ENCODE data around the gene SPECC1.
"Not testable (repeated sequence)": the region's sequence is repeated elsewhere in the genome, so short reads cannot be mapped to it uniquely, and the experiment has no call there.

Gene SPECC1, protein sequence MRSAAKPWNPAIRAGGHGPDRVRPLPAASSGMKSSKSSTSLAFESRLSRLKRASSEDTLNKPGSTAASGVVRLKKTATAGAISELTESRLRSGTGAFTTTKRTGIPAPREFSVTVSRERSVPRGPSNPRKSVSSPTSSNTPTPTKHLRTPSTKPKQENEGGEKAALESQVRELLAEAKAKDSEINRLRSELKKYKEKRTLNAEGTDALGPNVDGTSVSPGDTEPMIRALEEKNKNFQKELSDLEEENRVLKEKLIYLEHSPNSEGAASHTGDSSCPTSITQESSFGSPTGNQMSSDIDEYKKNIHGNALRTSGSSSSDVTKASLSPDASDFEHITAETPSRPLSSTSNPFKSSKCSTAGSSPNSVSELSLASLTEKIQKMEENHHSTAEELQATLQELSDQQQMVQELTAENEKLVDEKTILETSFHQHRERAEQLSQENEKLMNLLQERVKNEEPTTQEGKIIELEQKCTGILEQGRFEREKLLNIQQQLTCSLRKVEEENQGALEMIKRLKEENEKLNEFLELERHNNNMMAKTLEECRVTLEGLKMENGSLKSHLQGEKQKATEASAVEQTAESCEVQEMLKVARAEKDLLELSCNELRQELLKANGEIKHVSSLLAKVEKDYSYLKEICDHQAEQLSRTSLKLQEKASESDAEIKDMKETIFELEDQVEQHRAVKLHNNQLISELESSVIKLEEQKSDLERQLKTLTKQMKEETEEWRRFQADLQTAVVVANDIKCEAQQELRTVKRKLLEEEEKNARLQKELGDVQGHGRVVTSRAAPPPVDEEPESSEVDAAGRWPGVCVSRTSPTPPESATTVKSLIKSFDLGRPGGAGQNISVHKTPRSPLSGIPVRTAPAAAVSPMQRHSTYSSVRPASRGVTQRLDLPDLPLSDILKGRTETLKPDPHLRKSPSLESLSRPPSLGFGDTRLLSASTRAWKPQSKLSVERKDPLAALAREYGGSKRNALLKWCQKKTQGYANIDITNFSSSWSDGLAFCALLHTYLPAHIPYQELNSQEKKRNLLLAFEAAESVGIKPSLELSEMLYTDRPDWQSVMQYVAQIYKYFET

DNA sequence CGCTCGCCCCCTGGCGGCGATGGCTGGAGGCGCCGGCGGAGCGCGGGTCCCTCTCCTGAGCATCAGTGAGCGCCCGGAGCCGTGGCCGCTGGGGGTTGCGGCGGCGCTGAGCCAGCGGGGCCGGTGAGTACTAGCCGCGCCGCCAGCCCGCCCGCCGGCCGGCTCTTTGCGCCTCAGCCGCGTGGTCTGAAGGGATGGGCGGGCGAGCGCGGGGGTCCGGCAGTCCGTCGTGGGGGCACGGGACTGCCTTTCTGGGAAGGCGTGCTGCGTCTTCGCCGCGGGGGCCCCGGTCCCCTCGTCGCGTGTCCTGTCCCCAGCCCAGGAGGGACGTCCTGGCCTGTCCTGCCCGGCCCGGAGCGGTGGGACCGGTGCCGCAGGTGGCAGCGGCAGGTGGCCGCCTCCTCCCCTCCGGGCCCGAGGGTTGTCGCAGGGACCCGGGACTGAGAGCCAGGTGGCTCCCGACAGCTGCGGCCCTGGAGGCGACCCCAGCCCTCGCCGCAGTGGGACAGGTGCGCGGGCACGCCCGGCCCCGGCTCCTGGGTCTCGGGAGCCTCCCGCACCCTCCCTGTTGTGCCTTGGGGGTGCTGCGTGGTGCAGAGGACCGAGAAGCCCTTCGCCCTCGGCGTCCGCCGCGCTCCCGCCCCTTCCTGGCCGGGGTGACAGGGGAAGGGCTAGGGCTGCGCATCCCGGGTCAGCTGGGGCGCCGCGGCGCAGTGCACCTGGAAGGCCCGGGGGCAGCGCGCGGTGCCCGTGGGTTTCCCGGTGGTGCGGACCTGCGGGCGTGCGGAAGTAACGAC is at the start of gene SPECC1:
Gene SPECC1, plus strand, starts transcription at position 58 of the 797 bp plus-strand sequence. CDS start 87,293 bp downstream, outside the sequence.
- peak; percentile 84 to 91 for DNase-seq
- no peaks in the 10 kb centered on the region for H3K27me3 ChIP-seq
- peak within 1 kb of the TSS; percentile 87 to 94 for H3K27ac ChIP-seq
- no peaks in the 10 kb centered on the region for H3K36me3 ChIP-seq
- peaks cover 0 to 19% (median 7%) of the 10 kb centered on the region in 4 donors for H3K4me1 ChIP-seq
- no peaks in the 10 kb centered on the region for H3K9me3 ChIP-seq
- intact Hi-C loops (cut with DNase I; ENCODE audit: low total_unique reads): loop anchor here (5.0 kb wide), 2 partner anchors 88 to 108 kb away; no protein-coding TSS in a partner anchor
- H3K4me3 ChIP-seq: peak within 1 kb of the TSS; percentile 67 to 92
- TF ChIP-seq, protein P1, sequence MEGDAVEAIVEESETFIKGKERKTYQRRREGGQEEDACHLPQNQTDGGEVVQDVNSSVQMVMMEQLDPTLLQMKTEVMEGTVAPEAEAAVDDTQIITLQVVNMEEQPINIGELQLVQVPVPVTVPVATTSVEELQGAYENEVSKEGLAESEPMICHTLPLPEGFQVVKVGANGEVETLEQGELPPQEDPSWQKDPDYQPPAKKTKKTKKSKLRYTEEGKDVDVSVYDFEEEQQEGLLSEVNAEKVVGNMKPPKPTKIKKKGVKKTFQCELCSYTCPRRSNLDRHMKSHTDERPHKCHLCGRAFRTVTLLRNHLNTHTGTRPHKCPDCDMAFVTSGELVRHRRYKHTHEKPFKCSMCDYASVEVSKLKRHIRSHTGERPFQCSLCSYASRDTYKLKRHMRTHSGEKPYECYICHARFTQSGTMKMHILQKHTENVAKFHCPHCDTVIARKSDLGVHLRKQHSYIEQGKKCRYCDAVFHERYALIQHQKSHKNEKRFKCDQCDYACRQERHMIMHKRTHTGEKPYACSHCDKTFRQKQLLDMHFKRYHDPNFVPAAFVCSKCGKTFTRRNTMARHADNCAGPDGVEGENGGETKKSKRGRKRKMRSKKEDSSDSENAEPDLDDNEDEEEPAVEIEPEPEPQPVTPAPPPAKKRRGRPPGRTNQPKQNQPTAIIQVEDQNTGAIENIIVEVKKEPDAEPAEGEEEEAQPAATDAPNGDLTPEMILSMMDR (IDR thresholded peaks at IDR 0.05): peak; percentile 99 to 100

DNA sequence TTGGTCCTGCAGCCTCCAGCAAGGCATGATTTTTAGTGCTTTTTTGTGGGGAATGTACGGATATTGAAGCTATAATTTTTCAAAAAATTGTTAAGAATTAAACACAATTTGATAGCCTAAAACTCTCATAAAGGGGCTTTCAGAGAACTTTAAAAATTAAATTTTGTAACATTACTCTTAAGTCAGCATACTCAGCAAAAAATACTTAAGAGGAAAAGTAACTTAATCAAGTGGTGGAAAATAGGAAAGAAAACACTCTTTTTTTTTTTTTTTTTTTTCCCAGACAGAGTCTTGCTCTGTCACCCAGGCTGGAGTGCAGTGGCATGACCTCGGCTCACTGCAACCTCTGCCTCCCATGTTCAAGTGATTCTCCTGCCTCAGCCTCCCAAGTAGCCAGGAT is 46.2 kb upstream of the SPECC1 start:
- peaks cover 18 to 57% (median 33%) of the 10 kb centered on the region in 3 donors for H3K36me3 ChIP-seq
- DNase-seq; H3K27me3 ChIP-seq; H3K4me1 ChIP-seq; intact Hi-C loops (cut with DNase I; ENCODE audit: low total_unique reads); H3K9me3 ChIP-seq; H3K4me3 ChIP-seq; H3K27ac ChIP-seq: not testable (repeated sequence)

DNA sequence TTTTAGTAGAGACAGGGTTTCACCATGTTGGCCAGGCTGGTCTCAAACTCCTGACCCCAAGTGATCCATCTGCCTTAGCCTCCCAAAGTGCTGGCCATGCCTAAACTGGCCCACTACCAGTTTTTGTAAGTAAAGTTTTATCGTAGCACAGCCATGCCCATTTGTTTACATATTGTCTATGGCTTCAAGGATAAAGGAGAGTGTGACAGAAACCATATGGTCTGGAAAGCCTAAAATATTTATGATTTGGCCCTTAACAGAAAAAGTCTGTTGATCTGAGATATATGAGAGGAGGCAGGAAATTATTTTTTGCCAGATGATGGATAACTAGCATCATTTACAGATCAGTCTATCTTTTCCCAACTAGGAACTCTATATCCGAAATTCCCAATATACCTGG is 36.0 kb upstream of the SPECC1 start:
- TF ChIP-seq, protein P1 (IDR thresholded peaks at IDR 0.05): no peak
- no peak overlapping the region for H3K4me3 ChIP-seq
- no peak for DNase-seq
- H3K4me1 ChIP-seq: peaks cover 0 to 22% (median 16%) of the 10 kb centered on the region in 4 donors
- no peak overlapping the region for H3K27ac ChIP-seq
- intact Hi-C loops (cut with DNase I; ENCODE audit: low total_unique reads): no loop called here
- H3K36me3 ChIP-seq: peaks cover 2 to 19% (median 19%) of the 10 kb centered on the region in 3 donors
- no peaks in the 10 kb centered on the region for H3K27me3 ChIP-seq
- H3K9me3 ChIP-seq: no peaks in the 10 kb centered on the region

DNA sequence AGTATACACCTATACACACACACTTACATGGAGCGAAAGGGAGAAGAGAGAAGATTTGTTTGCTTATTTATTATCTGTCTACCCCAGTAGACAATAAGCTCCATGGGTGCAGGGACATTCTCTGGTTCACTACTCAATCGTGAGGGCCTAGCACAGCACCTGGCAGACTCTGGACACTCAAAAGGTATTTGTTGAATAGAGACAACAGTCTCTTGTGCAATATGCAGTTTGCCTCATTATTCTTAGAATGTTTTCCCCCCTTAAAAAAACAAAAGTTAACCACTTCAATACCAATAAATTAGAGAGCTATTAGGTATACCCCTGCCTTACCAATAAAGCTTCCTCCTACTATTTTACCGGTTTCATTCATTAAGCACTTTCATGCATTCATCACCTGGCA is 33.6 kb upstream of the SPECC1 start:
- Histone ChIP-seq H3K4me3 (no peak overlapping the region), H3K9me3 (no peaks in the 10 kb centered on the region), H3K4me1 (peaks cover 0 to 40% (median 22%) of the 10 kb centered on the region in 4 donors), H3K27ac (no peak overlapping the region), H3K36me3 (peaks cover 0 to 8% (median 6%) of the 10 kb centered on the region in 3 donors), H3K27me3 (no peaks in the 10 kb centered on the region)
- intact Hi-C loops (cut with DNase I; ENCODE audit: low total_unique reads): no loop called here
- no peak for DNase-seq
- TF ChIP-seq, protein P1 (IDR thresholded peaks at IDR 0.05): no peak

DNA sequence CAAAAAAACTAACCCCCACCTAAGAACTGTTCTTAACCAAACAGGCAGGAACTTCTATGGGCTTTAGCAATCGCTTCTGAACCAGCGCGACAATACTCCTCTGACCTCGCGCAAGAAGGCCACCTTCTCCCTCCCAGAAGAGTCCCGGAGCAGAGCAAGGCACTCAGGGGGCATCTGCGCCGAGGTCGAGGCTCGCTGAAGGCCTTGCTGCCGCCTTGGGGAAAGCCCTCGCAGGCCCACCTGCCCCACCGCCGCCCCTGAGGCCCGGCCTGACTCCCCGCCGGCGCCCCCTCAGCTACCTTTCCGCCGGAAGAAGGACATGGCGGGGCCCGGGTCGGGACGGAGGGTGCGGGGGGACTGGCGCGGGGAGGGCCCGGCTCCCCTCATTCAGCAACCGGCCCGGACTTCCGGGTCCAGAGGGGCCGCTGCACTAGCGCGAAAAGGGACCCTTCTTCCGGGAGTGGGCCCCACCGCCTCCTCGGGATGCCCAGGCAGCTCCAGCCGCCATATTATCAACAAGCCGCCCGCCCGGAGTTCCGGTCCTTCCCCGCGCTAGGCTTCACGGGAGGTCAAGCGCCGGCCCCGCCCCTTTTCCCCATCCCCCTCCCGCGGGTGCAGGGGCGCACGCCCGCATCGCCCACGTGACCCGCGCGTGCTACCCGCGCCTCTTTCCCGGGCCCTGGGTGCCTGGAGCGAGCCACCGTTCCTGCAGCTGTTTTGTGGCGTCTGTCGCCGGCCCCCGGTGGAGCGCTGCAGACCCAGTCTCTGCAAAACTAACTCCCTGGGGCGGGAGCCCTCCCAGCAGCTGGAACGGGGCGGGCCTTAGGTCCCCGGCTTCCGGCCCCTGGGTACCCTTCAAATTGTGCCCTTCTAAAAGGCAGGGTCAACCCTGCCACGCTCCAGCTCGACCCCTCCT is 31.6 kb upstream of the SPECC1 start, which contains the start of gene AKAP10:
Gene AKAP10, minus strand, starts transcription at position 536 of the 916 bp plus-strand sequence. Its CDS starts 149 bp downstream, at position 387.
- Histone ChIP-seq H3K36me3 (no peaks in the 10 kb centered on the region), H3K9me3 (no peaks in the 10 kb centered on the region), H3K27ac (peak within 1 kb of the TSS; percentile 92), H3K4me3 (peak within 1 kb of the TSS; percentile 73 to 93), H3K27me3 (no peaks in the 10 kb centered on the region), H3K4me1 (peaks cover 0 to 40% (median 22%) of the 10 kb centered on the region in 4 donors)
- DNase-seq: peak; percentile 92 to 96
- TF ChIP-seq, protein P1 (IDR thresholded peaks at IDR 0.05): no peak
- intact Hi-C loops (cut with DNase I; ENCODE audit: low total_unique reads): no loop called here
